Mesodermal cell (in vitro differentiated cells): ENCODE data around the gene VGF.
"Not testable (repeated sequence)": the region's sequence is repeated elsewhere in the genome, so short reads cannot be mapped to it uniquely, and the experiment has no call there.

Experiments
- H3K27ac ChIP-seq: 2 replicates; pipeline ENCODE4 v1.7.0; 2013; ENCODE audit warnings: mild to moderate bottlenecking, low read depth, low read length, moderate library complexity; ENCODE audit not compliant: severe bottlenecking
- H3K36me3 ChIP-seq: 2 replicates; pipeline ENCODE4 v1.7.1; 2013; ENCODE audit warnings: mild to moderate bottlenecking, low read length, moderate library complexity; ENCODE audit not compliant: control insufficient read depth, insufficient read depth
- H3K4me1 ChIP-seq: one replicate; pipeline ENCODE4 v1.7.1; 2013; ENCODE audit warnings: mild to moderate bottlenecking, low read length; ENCODE audit not compliant: insufficient read depth, control insufficient read depth, poor library complexity, severe bottlenecking
- H3K4me3 ChIP-seq: 2 replicates; pipeline ENCODE4 v1.7.0; 2013; ENCODE audit warnings: low read length, control low read depth, mild to moderate bottlenecking; ENCODE audit not compliant: insufficient read depth, poor library complexity, severe bottlenecking; ENCODE audit errors: extremely low read depth
- H3K9me3 ChIP-seq: 2 replicates; pipeline ENCODE4 v1.7.1; 2013; ENCODE audit warnings: mild to moderate bottlenecking, low read length, moderate library complexity; ENCODE audit not compliant: control insufficient read depth
- WGBS, 2 experiments: methylation state at CpG; one replicate each; pipeline ENCODE4 v1.1.5; 2013; ENCODE audit warnings: missing lambda C conversion rate in 2 of 2; ENCODE audit not compliant: insufficient coverage in 2 of 2; 5-methylcytosine and 5-hydroxymethylcytosine counted together

Gene VGF

DNA sequence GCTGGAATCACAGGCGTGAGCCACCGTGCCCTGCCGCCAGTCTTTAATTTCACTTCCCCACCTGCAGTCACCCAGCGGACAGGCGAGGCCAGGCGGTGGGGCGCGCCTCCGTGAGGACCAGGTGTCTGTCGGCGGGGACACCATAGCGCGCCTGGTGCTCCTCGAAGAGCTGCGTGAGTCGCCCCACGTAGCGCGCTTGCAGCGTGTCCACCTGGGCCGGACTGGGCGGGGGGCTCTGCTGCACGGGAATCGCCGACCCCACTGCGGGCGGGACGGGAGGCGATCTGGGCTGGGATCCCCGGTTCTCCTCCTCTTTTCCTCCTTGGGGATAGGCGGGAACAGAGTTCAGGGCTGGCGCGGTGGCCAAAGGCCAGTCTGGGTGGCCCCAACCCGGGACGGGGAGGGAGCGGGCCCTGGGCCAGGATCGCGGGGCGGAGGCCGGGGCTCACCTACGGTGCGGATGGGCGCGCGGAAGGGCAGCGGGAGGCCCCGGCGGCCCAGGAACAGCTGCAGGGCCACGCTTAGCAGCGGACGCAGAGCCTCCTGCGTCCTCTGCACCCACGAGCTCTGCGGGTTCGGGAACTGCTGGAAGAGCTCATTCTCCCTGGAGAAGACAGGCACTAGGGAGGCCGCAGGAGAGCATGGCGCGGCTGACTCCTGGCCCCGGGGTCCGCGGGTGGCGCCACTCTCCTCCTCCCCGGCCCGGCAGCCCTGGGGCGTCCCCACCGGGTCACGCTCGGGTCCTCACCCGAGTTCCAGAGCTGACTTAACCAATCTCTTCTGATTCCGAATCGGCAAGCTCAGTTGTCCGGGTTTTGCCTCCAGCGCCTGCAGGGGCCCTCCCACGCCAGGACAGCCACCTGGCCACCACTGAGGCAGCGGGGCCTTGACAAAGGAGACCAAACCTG lies 36.6 kb upstream of the VGF start:
- peaks cover 8% of the 10 kb centered on the region for H3K36me3 ChIP-seq
- H3K4me1 ChIP-seq: peaks cover 4% of the 10 kb centered on the region
- no peak overlapping the region for H3K27ac ChIP-seq
- H3K4me3 ChIP-seq: no peak overlapping the region
- H3K9me3 ChIP-seq: no peaks in the 10 kb centered on the region
- WGBS, 2 experiments: 79 to 83% methylated on average over 61 to 70 of the region's 75 CpGs

DNA sequence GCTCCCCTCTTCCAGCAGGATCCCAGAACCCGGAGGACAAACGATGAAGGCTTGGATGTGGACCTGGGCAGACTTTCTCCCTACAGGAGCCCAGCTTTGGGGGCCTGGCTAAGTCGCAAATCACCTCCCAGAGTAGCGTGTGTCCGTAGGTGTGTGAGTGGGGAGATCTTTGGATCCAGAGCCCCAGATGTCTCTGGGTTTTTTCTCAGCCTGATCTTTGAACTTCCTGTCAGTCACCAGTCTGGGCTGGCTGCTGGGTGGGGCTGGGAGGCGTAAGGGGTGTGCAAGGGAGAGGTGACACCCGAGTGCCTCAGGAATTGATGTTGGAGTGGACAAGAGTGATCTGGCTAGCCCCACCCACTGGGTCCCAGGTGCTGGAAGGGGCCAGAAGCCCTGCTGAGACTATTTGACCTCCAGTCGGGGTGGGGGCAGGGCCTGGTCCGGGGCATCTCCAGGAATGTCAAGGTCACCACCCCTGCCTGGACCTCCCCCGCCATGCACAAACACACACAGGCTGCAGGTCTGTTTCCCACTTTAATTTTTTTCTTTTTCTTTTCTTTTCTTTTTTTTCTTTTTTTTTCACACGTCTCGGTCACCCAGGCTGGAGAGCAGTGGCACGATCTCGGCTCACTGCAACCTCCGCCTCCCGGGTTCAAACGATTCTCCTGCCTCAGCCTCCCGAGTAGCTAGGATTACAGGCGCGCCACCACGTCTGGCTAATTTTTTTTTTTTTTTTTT lies 35.7 kb upstream of the VGF start, which contains the start of gene MOGAT3:
TSS of gene MOGAT3 (minus strand) at position 175 of the 738 bp plus-strand sequence. CDS start 182 bp downstream, outside the sequence.
- Histone ChIP-seq H3K4me3 (no peak within 1 kb of the TSS), H3K9me3 (no peaks in the 10 kb centered on the region)
- WGBS, 2 experiments: 54 to 71% methylated on average over 8 to 10 of the region's 21 CpGs

GRCh38 chr7:101200504-101200861 lies 35.1 kb upstream of the VGF start:
- no peaks in the 10 kb centered on the region for H3K9me3 ChIP-seq
- H3K4me3 ChIP-seq: no peak overlapping the region
- H3K36me3 ChIP-seq: no peaks in the 10 kb centered on the region
- H3K27ac ChIP-seq: no peak overlapping the region
- H3K4me1 ChIP-seq: peaks cover 4% of the 10 kb centered on the region
- 67% methylated on average over 1 of the region's 2 CpGs; no CpG with 5 or more reads in 1 of the 2 experiments for WGBS, 2 experiments

More for the DNA sequence above, 35.7 kb upstream of the VGF start, which contains the start of gene MOGAT3:
- Histone ChIP-seq H3K36me3 (peaks cover 2% of the 10 kb centered on the region), H3K4me1 (peaks cover 4% of the 10 kb centered on the region), H3K27ac (no peak within 1 kb of the TSS)

DNA sequence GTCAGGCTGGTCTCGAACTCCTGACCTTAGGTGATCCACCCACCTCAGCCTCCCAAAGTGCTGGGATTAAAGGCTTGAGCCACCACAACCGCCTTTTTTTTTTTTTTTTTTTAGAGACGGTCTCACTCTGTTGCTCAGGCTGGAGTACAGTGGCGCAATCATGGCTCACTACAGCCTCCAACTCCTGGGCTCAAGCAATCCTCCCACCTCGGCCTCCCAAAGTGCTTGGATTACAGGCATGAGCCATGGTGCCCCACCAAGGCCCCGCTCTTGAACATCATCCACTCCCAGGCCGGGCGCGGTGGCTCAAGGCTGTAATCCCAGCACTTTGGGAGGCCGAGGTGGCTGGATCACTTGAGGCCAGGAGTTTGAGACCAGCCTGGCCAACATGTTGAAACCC lies 34.2 kb upstream of the VGF start:
- 87 to 97% methylated on average over 7 to 8 of the region's 10 CpGs for WGBS, 2 experiments
- not testable (repeated sequence) for H3K9me3 ChIP-seq, H3K4me1 ChIP-seq, H3K36me3 ChIP-seq, H3K4me3 ChIP-seq, H3K27ac ChIP-seq

- WGBS, 2 experiments: 82 to 89% methylated on average over 12 of the region's 14 CpGs
- peaks cover 4% of the 10 kb centered on the region for H3K4me1 ChIP-seq
- no peak overlapping the region for H3K4me3 ChIP-seq
- H3K9me3 ChIP-seq: no peaks in the 10 kb centered on the region
- no peak overlapping the region for H3K27ac ChIP-seq
- no peaks in the 10 kb centered on the region for H3K36me3 ChIP-seq
Measured at GRCh38 chr7:101198476-101198875, 33.1 kb upstream of the VGF start.

DNA sequence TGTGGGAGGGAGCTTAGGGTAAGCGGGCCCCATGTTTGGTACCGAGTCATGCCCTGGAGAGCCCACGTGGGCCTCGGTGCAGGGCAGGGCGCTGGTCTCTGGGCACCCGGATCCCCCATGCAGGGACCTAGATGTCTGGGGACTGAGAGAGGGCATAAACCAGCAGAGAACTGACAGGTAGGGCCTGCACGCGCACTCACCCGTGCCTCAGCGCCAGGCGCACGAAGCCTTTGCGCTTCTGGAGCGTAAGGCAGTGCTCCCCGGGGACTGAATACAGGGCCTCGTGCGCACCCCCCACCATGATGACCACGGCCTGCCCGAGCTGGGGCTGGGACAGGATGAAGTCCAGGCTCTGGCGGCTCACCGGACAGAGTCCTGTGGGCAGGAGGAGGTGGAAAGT lies 32.6 kb upstream of the VGF start:
- Histone ChIP-seq H3K36me3 (no peaks in the 10 kb centered on the region), H3K4me3 (no peak overlapping the region), H3K9me3 (no peaks in the 10 kb centered on the region), H3K27ac (no peak overlapping the region), H3K4me1 (peaks cover 4% of the 10 kb centered on the region)
- WGBS, 2 experiments: 93 to 96% methylated on average over 19 to 20 of the region's 21 CpGs

GRCh38 chr7:101195884-101196283 lies 30.5 kb upstream of the VGF start:
- H3K4me1 ChIP-seq: peaks cover 2% of the 10 kb centered on the region
- H3K4me3 ChIP-seq: no peak overlapping the region
- H3K9me3 ChIP-seq: no peaks in the 10 kb centered on the region
- H3K36me3 ChIP-seq: no peaks in the 10 kb centered on the region
- WGBS, 2 experiments: 91 to 94% methylated on average over 14 of the region's 17 CpGs
- no peak overlapping the region for H3K27ac ChIP-seq

DNA sequence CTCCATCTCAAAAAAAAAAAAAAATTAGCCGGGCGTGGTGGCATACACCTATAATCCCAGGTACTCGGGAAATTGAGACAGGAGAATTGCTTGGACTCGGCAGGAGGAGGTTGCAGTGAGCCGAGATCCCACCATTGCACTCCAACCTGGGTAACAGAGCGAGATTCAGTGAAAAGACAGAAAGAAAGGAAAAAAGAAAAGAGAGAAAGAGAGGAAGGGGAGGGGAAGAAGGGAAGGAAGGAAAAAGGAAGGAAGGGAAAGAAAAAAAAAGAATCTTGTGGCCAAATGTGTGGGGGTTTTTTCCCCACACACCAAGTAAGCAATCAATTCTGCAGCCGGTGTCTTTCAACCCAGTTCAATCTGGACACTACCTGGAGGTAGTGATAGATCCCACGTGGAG lies 23.7 kb upstream of the VGF start:
- Histone ChIP-seq H3K4me3 (no peak overlapping the region), H3K27ac (no peak overlapping the region), H3K36me3 (no peaks in the 10 kb centered on the region), H3K9me3 (no peaks in the 10 kb centered on the region), H3K4me1 (no peaks in the 10 kb centered on the region)
- 29 to 84% methylated on average over 1 to 8 of the region's 8 CpGs for WGBS, 2 experiments

DNA sequence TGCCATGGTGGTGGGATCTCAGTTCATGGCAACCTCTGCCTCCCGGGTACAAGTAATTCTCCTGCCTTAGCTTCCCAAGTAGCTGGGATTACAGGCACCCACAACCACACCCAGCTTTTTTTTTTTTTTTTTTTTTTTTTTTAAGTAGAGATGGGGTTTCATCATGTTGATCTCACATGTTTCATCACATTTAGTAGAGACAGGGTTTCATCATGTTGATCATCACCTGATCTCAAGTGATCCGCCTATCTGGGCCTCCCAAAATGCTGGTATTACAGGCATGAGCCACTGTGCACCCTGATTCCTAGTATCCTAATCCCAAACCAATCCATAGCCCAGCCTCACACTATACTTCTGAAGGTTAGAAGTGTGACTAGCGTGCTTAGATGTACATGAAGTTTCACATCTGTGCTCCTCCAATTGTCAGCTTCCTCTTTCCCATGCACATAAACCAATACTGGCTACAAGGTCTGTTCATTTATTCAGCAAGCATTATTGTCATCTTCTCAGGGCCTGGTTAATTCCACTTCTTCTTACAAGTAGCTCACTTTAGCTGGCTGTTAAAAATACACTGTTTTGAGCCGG lies 21.6 kb upstream of the VGF start:
- WGBS, 2 experiments: 91 to 100% methylated on average over 3 of the region's 4 CpGs
- Histone ChIP-seq H3K36me3 (no peaks in the 10 kb centered on the region), H3K9me3 (no peaks in the 10 kb centered on the region)

GRCh38 chr7:101186194-101186593 lies 20.8 kb upstream of the VGF start:
- Histone ChIP-seq H3K36me3 (no peaks in the 10 kb centered on the region), H3K4me3 (no peak overlapping the region), H3K27ac (no peak overlapping the region), H3K9me3 (no peaks in the 10 kb centered on the region), H3K4me1 (no peaks in the 10 kb centered on the region)
- 91 to 95% methylated on average over 5 to 6 of the region's 6 CpGs for WGBS, 2 experiments

More for the DNA sequence above, 21.6 kb upstream of the VGF start:
- Histone ChIP-seq H3K27ac (no peak overlapping the region), H3K4me1 (no peaks in the 10 kb centered on the region), H3K4me3 (no peak overlapping the region)
